ENCODE data around the gene RAPGEF2. TPM values are rescaled to one million over a fixed set of nuclear protein-coding genes. Genes with fewer than 3 reads are reported as not detected.
"Not testable (repeated sequence)": the region's sequence is repeated elsewhere in the genome, so short reads cannot be mapped to it uniquely, and the experiment has no call there.

Gene RAPGEF2
- polyA plus RNA-seq, 3 donors, result 49.8 to 54.5 (median 50.0) TPM

- no peak for DNase-seq (ENCODE audit: low read depth in 3 of 3, low spot score in 2 of 3)
Measured at GRCh38 chr4:159293811-159294515, 191.1 kb downstream of the RAPGEF2 start.

- DNase-seq (ENCODE audit: low read depth in 3 of 3, low spot score in 2 of 3), result no peak
Measured at GRCh38 chr4:159296061-159296460, 193.2 kb downstream of the RAPGEF2 start.

- no peak for DNase-seq (ENCODE audit: low read depth in 3 of 3, low spot score in 2 of 3)
Measured at GRCh38 chr4:159297091-159297490, 194.2 kb downstream of the RAPGEF2 start.

GRCh38 chr4:159298502-159298901 is 195.6 kb downstream of the RAPGEF2 start:
- no peak for DNase-seq (ENCODE audit: low read depth in 3 of 3, low spot score in 2 of 3)

- DNase-seq (ENCODE audit: low read depth in 3 of 3, low spot score in 2 of 3), result no peak
Measured at GRCh38 chr4:159303435-159303834, 200.6 kb downstream of the RAPGEF2 start.

GRCh38 chr4:159305129-159305528 is 202.2 kb downstream of the RAPGEF2 start:
- no peak for DNase-seq (ENCODE audit: low read depth in 3 of 3, low spot score in 2 of 3)

GRCh38 chr4:159307929-159308328 is 205.1 kb downstream of the RAPGEF2 start:
- no peak for DNase-seq (ENCODE audit: low read depth in 3 of 3, low spot score in 2 of 3)

GRCh38 chr4:159308566-159309340 is 205.9 kb downstream of the RAPGEF2 start:
- DNase-seq (ENCODE audit: low read depth in 3 of 3, low spot score in 2 of 3), result no peak

- no peak for DNase-seq (ENCODE audit: low read depth in 3 of 3, low spot score in 2 of 3)
Measured at GRCh38 chr4:159312236-159312635, 209.4 kb downstream of the RAPGEF2 start.

- not testable (repeated sequence) for DNase-seq (ENCODE audit: low read depth in 3 of 3, low spot score in 2 of 3)
Measured at GRCh38 chr4:159315879-159316278, 213.0 kb downstream of the RAPGEF2 start.

- no peak for DNase-seq (ENCODE audit: low read depth in 3 of 3, low spot score in 2 of 3)
Measured at GRCh38 chr4:159317203-159317602, 214.3 kb downstream of the RAPGEF2 start.

GRCh38 chr4:159319027-159319426 is 216.1 kb downstream of the RAPGEF2 start:
- no peak for DNase-seq (ENCODE audit: low read depth in 3 of 3, low spot score in 2 of 3)

GRCh38 chr4:159326480-159326879 is 223.6 kb downstream of the RAPGEF2 start:
- no peak for DNase-seq (ENCODE audit: low read depth in 3 of 3, low spot score in 2 of 3)

GRCh38 chr4:159328766-159329165 is 225.9 kb downstream of the RAPGEF2 start:
- DNase-seq (ENCODE audit: low read depth in 3 of 3, low spot score in 2 of 3), result no peak

GRCh38 chr4:159334461-159334860 is 231.6 kb downstream of the RAPGEF2 start:
- DNase-seq (ENCODE audit: low read depth in 3 of 3, low spot score in 2 of 3), result no peak

- no peak for DNase-seq (ENCODE audit: low read depth in 3 of 3, low spot score in 2 of 3)
Measured at GRCh38 chr4:159337041-159337440, 234.2 kb downstream of the RAPGEF2 start.

GRCh38 chr4:159341522-159341921 is 238.6 kb downstream of the RAPGEF2 start:
- DNase-seq (ENCODE audit: low read depth in 3 of 3, low spot score in 2 of 3), result no peak

GRCh38 chr4:159342374-159342773 is 239.5 kb downstream of the RAPGEF2 start:
- DNase-seq (ENCODE audit: low read depth in 3 of 3, low spot score in 2 of 3), result no peak

- DNase-seq (ENCODE audit: low read depth in 3 of 3, low spot score in 2 of 3), result no peak
Measured at GRCh38 chr4:159343116-159343515, 240.2 kb downstream of the RAPGEF2 start.

- DNase-seq (ENCODE audit: low read depth in 3 of 3, low spot score in 2 of 3), result no peak
Measured at GRCh38 chr4:159344877-159345276, 242.0 kb downstream of the RAPGEF2 start.

- DNase-seq (ENCODE audit: low read depth in 3 of 3, low spot score in 2 of 3), result no peak
Measured at GRCh38 chr4:159346681-159347080, 243.8 kb downstream of the RAPGEF2 start.

GRCh38 chr4:159347813-159348212 is 244.9 kb downstream of the RAPGEF2 start:
- DNase-seq (ENCODE audit: low read depth in 3 of 3, low spot score in 2 of 3), result no peak

All from right renal cortex interstitium (tissue), 3 donors.